Right lobe of liver (tissue), 6 donors: ENCODE results near the gene PPME1. TPM values are rescaled to one million over a fixed set of nuclear protein-coding genes. Genes with fewer than 3 reads are reported as not detected.

ENCODE experiments used
- ATAC-seq, 4 donors: fragments of 200-7000 bp; cut with Tn5 transposase; one replicate each; pipeline ENCODE4 v1.9.1; 2020; ENCODE audit warnings: mild to moderate bottlenecking in 4 of 4, moderate library complexity in 4 of 4
- DNase-seq, 3 donors: peaks; one replicate each; pipeline ENCODE4 v3.0.0-alpha.2; 2020
- H3K27ac ChIP-seq, 3 donors: fragments of 200-600 bp; one replicate each; pipeline ENCODE4 v1.8.0; 2022
- H3K27me3 ChIP-seq, 2 donors: fragments of 200-600 bp; one replicate each; pipeline ENCODE4 v1.8.0; 2022
- H3K36me3 ChIP-seq, 4 donors: fragments of 200-600 bp; sonication (generic) in 1 of 4; one replicate each; pipeline versions ENCODE4 v1.5.1 to v1.8.0; 2017 to 2022; ENCODE audit warnings: control low read depth in 1 of 4
- H3K4me1 ChIP-seq, 4 donors: fragments of 200-600 bp; sonication (generic) in 1 of 4; one replicate each; pipeline versions ENCODE4 v1.5.1 to v1.8.0; 2017 to 2022; ENCODE audit warnings: control low read depth in 1 of 4
- H3K4me3 ChIP-seq, 3 donors: fragments of 200-600 bp; one replicate each; pipeline ENCODE4 v1.8.0; 2022
- H3K9me3 ChIP-seq, 4 donors: fragments of 200-600 bp; sonication (generic) in 1 of 4; one replicate each; pipeline versions ENCODE4 v1.5.1 to v1.8.0; 2017 to 2022; ENCODE audit warnings: control low read depth in 1 of 4
- POLR2A ChIP-seq: fragments of 450-650 bp; IDR thresholded peaks from one replicate; pipeline ENCODE4 v1.6.1; 2017; ENCODE audit warnings: antibody characterized with exemption, mild to moderate bottlenecking
- WGBS: methylation state at CpG from one replicate; pipeline ENCODE4 v1.1.6; 2018; ENCODE audit warnings: low coverage, low lambda C conversion rate; ENCODE audit not compliant: insufficient coverage; ENCODE audit errors: missing lambda C conversion rate; 5-methylcytosine and 5-hydroxymethylcytosine counted together
- intact Hi-C, 2 donors: fragments of 100-400 bp; cut with DNase I; formaldehyde crosslinking; loops; one replicate each; pipeline versions ENCODE4 v1.11.2 to v1.14.1; 2022
- total RNA-seq, 6 experiments: library from RNA; depleted of rRNA in 2 of 6; stranded (reverse); fragments of >200 nt in 2 of 6; fragmentation: NEBNext Ultra II Directional in 3 of 6; extraction: Animal tissue kit (Norgen Biotek cat#: 25700) in 3 of 6; gene quantifications; one replicate each; pipeline versions ENCODE4 v1.1.0 to v1.2.4, GENCODE V29; 2016 to 2023
- TF ChIP-seq, protein P1 (sequence below), 4 donors: fragments of 200-600 bp in 3 of 4; fragments of 450-650 bp in 1 of 4; IDR thresholded peaks; one replicate each; pipeline versions ENCODE4 v1.5.1 to v1.8.0; 2016 to 2022; ENCODE audit warnings: antibody characterized with exemption in 4 of 4, mild to moderate bottlenecking in 2 of 4
- donor health status: DM: no; HTN: yes; CAD: no.
- donor health status: DM: no; HTN: no; CAD: no.
- donor health status: DM: no; HTN: no; CAD: no.
- donor health status: DM: no; HTN: yes; CAD: no.
- donor health status: DM: no; HTN: yes; CAD: no.

PPME1 gene
- total RNA-seq, 6 experiments from 2014 or later = 8.9 to 18.9 (median 13.0) TPM

DNA sequence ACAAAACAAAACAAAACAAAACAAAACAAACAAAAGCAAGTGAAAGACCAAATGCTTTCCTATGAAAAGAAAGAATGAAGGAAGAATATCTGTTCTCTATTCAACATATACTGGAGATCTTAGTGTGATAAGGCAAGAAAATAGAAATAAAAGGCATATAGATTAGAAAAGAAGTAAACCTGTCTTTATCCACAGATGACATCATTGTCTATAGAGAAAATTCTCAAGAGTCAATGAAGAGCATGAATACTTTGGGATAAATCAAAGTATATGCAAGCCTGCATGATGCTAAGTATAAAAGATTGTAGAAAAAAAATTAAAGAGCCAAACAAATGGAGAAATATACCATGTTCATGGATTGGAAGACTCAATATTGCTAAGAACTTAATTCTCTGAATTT lies 17.9 kb upstream of the PPME1 start:
- DNase-seq = no peak
- H3K36me3 ChIP-seq = no peaks in the 10 kb centered on the region
- no peaks in the 10 kb centered on the region for H3K4me1 ChIP-seq
- no peak overlapping the region for H3K27ac ChIP-seq
- TF ChIP-seq, protein P1, sequence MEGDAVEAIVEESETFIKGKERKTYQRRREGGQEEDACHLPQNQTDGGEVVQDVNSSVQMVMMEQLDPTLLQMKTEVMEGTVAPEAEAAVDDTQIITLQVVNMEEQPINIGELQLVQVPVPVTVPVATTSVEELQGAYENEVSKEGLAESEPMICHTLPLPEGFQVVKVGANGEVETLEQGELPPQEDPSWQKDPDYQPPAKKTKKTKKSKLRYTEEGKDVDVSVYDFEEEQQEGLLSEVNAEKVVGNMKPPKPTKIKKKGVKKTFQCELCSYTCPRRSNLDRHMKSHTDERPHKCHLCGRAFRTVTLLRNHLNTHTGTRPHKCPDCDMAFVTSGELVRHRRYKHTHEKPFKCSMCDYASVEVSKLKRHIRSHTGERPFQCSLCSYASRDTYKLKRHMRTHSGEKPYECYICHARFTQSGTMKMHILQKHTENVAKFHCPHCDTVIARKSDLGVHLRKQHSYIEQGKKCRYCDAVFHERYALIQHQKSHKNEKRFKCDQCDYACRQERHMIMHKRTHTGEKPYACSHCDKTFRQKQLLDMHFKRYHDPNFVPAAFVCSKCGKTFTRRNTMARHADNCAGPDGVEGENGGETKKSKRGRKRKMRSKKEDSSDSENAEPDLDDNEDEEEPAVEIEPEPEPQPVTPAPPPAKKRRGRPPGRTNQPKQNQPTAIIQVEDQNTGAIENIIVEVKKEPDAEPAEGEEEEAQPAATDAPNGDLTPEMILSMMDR (IDR thresholded peaks at IDR 0.05) = no peak
- no peak overlapping the region for H3K4me3 ChIP-seq
- no peaks in the 10 kb centered on the region for H3K9me3 ChIP-seq
- intact Hi-C loops = no loop called here
- H3K27me3 ChIP-seq = no peaks in the 10 kb centered on the region
- ATAC-seq = no peak

DNA sequence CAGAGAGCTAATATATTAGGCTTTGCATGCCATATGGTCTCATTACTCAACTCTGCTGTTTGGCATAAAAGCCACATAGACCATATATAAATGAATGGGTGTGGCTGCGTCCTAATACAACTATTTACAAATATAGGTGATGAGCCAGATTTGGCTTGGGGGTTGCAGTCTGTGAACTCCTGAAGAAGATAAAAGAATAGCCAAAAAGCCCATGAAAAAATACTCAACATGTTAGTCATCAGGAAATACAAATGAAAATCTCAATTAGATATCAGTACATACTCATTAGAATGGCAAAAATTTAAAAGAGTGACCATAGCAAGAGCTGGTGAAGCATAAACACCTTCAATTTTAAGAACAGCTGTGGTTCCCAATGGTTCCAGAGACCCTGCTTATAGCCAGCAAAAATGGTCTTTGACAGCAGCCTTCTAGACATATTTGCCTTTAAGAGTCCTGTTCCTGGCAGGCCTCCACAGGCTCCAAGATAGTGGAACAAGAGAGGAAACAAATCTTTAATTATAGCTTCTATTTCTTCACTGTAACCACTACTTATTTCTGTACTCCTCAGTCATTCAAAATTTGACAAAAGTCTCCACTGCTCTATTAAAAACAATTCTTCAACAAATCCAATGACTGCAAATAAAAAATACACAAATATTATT lies 16.3 kb upstream of the PPME1 start:
- H3K4me3 ChIP-seq = no peak overlapping the region
- ATAC-seq (no peak), DNase-seq (no peak)
- intact Hi-C loops = no loop called here
- no peak overlapping the region for H3K27ac ChIP-seq
- no peaks in the 10 kb centered on the region for H3K4me1 ChIP-seq
- TF ChIP-seq, protein P1 (IDR thresholded peaks at IDR 0.05) = no peak
- TF ChIP-seq POLR2A = no peak
- H3K27me3 ChIP-seq = no peaks in the 10 kb centered on the region
- WGBS = 100% methylated on average over 1 of the region's 1 CpG
- no peaks in the 10 kb centered on the region for H3K36me3 ChIP-seq
- H3K9me3 ChIP-seq = no peaks in the 10 kb centered on the region

DNA sequence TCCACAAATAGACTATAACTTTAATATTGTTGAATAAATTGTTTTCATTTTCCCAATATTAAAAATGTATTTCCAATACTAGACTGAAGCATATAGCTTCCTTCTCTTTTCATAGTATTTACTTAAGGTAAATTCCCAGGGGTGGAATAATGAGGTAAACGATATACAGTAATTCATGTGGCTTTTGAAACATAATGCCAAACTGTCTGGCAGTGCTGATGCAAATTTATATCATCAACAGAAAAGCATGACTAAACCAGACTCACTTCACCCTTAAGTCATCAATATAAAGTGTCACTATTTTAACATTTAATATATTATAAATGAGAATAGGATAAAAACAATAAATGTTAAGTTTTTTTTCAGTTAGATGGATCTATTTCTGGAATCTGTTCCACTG lies 13.9 kb upstream of the PPME1 start:
- no peak for DNase-seq
- intact Hi-C loops = no loop called here
- Histone ChIP-seq H3K9me3 (no peaks in the 10 kb centered on the region), H3K4me3 (no peak overlapping the region), H3K27ac (no peak overlapping the region), H3K4me1 (no peaks in the 10 kb centered on the region), H3K36me3 (no peaks in the 10 kb centered on the region), H3K27me3 (no peaks in the 10 kb centered on the region)
- TF ChIP-seq, protein P1 (IDR thresholded peaks at IDR 0.05) = no peak
- no peak for TF ChIP-seq POLR2A
- no peak for ATAC-seq
- WGBS = 94% methylated on average over 1 of the region's 1 CpG

DNA sequence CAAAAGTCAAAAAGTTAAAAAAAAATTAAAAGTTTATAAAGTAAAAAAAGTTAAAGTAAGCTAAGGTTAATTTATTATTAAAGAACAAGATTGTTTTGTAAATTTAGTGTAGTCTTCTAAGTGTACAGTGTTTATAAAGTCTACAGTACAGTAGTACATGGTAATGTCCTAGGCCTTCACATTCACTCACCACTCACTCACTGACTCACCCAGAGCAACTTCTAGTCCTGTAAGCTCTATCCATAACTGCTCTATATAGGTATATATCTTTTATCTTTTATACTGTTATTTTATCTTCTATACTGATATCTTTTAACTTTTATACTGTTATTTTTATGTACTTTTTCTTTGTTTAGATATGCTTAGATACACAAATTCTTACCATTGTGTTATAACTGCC lies 11.4 kb upstream of the PPME1 start:
- no peak overlapping the region for H3K4me3 ChIP-seq
- H3K27me3 ChIP-seq = no peaks in the 10 kb centered on the region
- H3K9me3 ChIP-seq = no peaks in the 10 kb centered on the region
- H3K27ac ChIP-seq = no peak overlapping the region
- no peak for DNase-seq
- no peaks in the 10 kb centered on the region for H3K4me1 ChIP-seq
- ATAC-seq = no peak
- H3K36me3 ChIP-seq = peaks cover 0 to 3% (median 0%) of the 10 kb centered on the region in 4 donors
- intact Hi-C loops = no loop called here
- TF ChIP-seq, protein P1 (IDR thresholded peaks at IDR 0.05) = no peak
- no peak for TF ChIP-seq POLR2A
